DOHH2 (cell line): ENCODE data around the gene CCDC68.

Experiments used
- H3F3A ChIP-seq: fragments of 200-600 bp; sonication (generic), shearing (Covaris generic); 2 replicates; pipeline ENCODE4 v1.6.0; 2016; ENCODE audit warnings: antibody characterized with exemption, mild to moderate bottlenecking; ENCODE audit not compliant: control insufficient read depth, insufficient read depth
- H3K27ac ChIP-seq: fragments of 200-600 bp; sonication (generic); 2 replicates; pipeline ENCODE4 v1.5.1; 2014; ENCODE audit warnings: low read depth, mild to moderate bottlenecking, low read length, moderate library complexity
- H3K27me3 ChIP-seq: fragments of 200-600 bp; sonication (generic); 2 replicates; pipeline ENCODE4 v1.6.1; 2014; ENCODE audit warnings: mild to moderate bottlenecking, low read length, mixed read lengths; ENCODE audit not compliant: control insufficient read depth
- H3K36me3 ChIP-seq: fragments of 200-600 bp; sonication (generic); 2 replicates; pipeline ENCODE4 v1.6.1; 2014; ENCODE audit warnings: mild to moderate bottlenecking, low read length, moderate library complexity, mixed read lengths; ENCODE audit not compliant: control insufficient read depth
- H3K4me1 ChIP-seq: fragments of 200-600 bp; sonication (generic); 2 replicates; pipeline ENCODE4 v1.6.1; 2014; ENCODE audit warnings: mild to moderate bottlenecking, low read length, mixed read lengths; ENCODE audit not compliant: control insufficient read depth
- H3K4me2 ChIP-seq: fragments of 200-600 bp; sonication (generic); 2 replicates; pipeline ENCODE4 v1.6.0; 2014; ENCODE audit warnings: mild to moderate bottlenecking, low read length, moderate library complexity
- H3K4me3 ChIP-seq: fragments of 200-600 bp; sonication (generic); 2 replicates; pipeline ENCODE4 v1.5.1; 2014; ENCODE audit warnings: mild to moderate bottlenecking, low read length, mixed read lengths
- H3K79me2 ChIP-seq: fragments of 200-600 bp; sonication (generic); 2 replicates; pipeline ENCODE4 v1.6.1; 2014; ENCODE audit warnings: mild to moderate bottlenecking, low read length, mixed read lengths; ENCODE audit not compliant: control insufficient read depth
- H3K9me2 ChIP-seq: fragments of 200-600 bp; sonication (generic); replicated peaks from 2 replicates; pipeline ENCODE4 v1.6.1; 2014; ENCODE audit warnings: mild to moderate bottlenecking, low read length, mixed read lengths; ENCODE audit not compliant: control insufficient read depth
- H3K9me3 ChIP-seq: fragments of 200-600 bp; sonication (generic); 2 replicates; pipeline ENCODE4 v1.6.1; 2014; ENCODE audit warnings: antibody characterized with exemption, low read length, mixed read lengths; ENCODE audit not compliant: control insufficient read depth, insufficient read depth
- H4K20me1 ChIP-seq: fragments of 200-600 bp; sonication (generic); 2 replicates; pipeline ENCODE4 v1.6.0; 2014; ENCODE audit warnings: low read depth, mild to moderate bottlenecking, antibody characterized with exemption, low read length, moderate library complexity; ENCODE audit not compliant: control insufficient read depth, insufficient read depth
- CTCF ChIP-seq: fragments of 200-600 bp; sonication (generic); IDR thresholded peaks from one replicate; pipeline ENCODE4 v1.5.1; 2014; ENCODE audit warnings: antibody characterized with exemption, mild to moderate bottlenecking, low read depth, low read length; ENCODE audit not compliant: poor library complexity, severe bottlenecking
- EZH2phosphoT487 ChIP-seq: fragments of 200-600 bp; sonication (generic); IDR thresholded peaks from 2 replicates; pipeline ENCODE4 v1.6.1; 2017; ENCODE audit warnings: borderline replicate concordance, mild to moderate bottlenecking, antibody characterized with exemption, low read length, moderate library complexity, mixed read lengths

CCDC68 gene

GRCh38 chr18:54967786-54968185, 8.5 kb upstream of the CCDC68 start:
- TF ChIP-seq CTCF, result no peak
- Histone ChIP-seq H4K20me1 (no peaks in the 10 kb centered on the region), H3K27me3 (no peaks in the 10 kb centered on the region), H3K79me2 (no peaks in the 10 kb centered on the region), H3K36me3 (no peaks in the 10 kb centered on the region), H3K27ac (no peak overlapping the region), H3K4me2 (no peak overlapping the region), H3F3A (no peaks in the 10 kb centered on the region), H3K9me3 (no peaks in the 10 kb centered on the region), H3K4me1 (no peaks in the 10 kb centered on the region), H3K9me2 (no peaks in the 10 kb centered on the region), H3K4me3 (no peak overlapping the region)

GRCh38 chr18:54964741-54965140, 5.5 kb upstream of the CCDC68 start:
- no peaks in the 10 kb centered on the region for H3K9me2 ChIP-seq
- no peak overlapping the region for H3K4me3 ChIP-seq
- H3K27ac ChIP-seq, result no peak overlapping the region
- H3K79me2 ChIP-seq, result no peaks in the 10 kb centered on the region
- H4K20me1 ChIP-seq, result no peaks in the 10 kb centered on the region
- H3K36me3 ChIP-seq, result no peaks in the 10 kb centered on the region
- no peaks in the 10 kb centered on the region for H3F3A ChIP-seq
- no peak overlapping the region for H3K4me2 ChIP-seq
- no peaks in the 10 kb centered on the region for H3K9me3 ChIP-seq
- no peaks in the 10 kb centered on the region for H3K4me1 ChIP-seq
- TF ChIP-seq CTCF, result no peak
- TF ChIP-seq EZH2phosphoT487, result no peak
- H3K27me3 ChIP-seq, result no peaks in the 10 kb centered on the region

GRCh38 chr18:54962919-54963645, 3.8 kb upstream of the CCDC68 start:
- Histone ChIP-seq H3K4me1 (no peaks in the 10 kb centered on the region), H3K4me2 (no peak overlapping the region), H4K20me1 (no peaks in the 10 kb centered on the region), H3K27me3 (no peaks in the 10 kb centered on the region), H3F3A (no peaks in the 10 kb centered on the region), H3K27ac (no peak overlapping the region), H3K9me2 (no peaks in the 10 kb centered on the region), H3K9me3 (no peaks in the 10 kb centered on the region), H3K36me3 (no peaks in the 10 kb centered on the region), H3K4me3 (no peak overlapping the region), H3K79me2 (no peaks in the 10 kb centered on the region)
- TF ChIP-seq EZH2phosphoT487, result no peak
- no peak for TF ChIP-seq CTCF
